ENCODE data around the gene LRP1. TPM values are rescaled to one million over a fixed set of nuclear protein-coding genes. Genes with fewer than 3 reads are reported as not detected.

The LRP1 gene
- total and polyA plus RNA-seq, 2 of the 13 experiments (the other 11 are each of a cell fraction or from before 2014, with no cell fraction given): 14.7 to 30.8 TPM

- TF ChIP-seq HMGXB3 (CRISPR knock-in tag; IDR thresholded peaks at IDR 0.05; ENCODE audit: borderline replicate concordance) (no peak), TCF7 (IDR thresholded peaks at IDR 0.05; ENCODE audit: low read depth) (no peak), NR2F2 (IDR thresholded peaks at IDR 0.05; ENCODE audit: borderline replicate concordance, low read depth) (peak; percentile 56; the same call in 1 of the 2 replicates), HNF4A (CRISPR knock-in tag; IDR thresholded peaks at IDR 0.05) (0 out of 2 replicates have a peak, but pooled peaks have one; percentile 22), POLR2G (IDR thresholded peaks at IDR 0.05; ENCODE audit: low read depth, low read length) (no peak), ZFAT (CRISPR knock-in tag; conservative IDR thresholded peaks at IDR 0.05) (no peak), ZNF550 (CRISPR knock-in tag; IDR thresholded peaks at IDR 0.05; ENCODE audit: borderline replicate concordance) (no peak), SP2 (CRISPR knock-in tag; IDR thresholded peaks at IDR 0.05) (no peak), PATZ1 (CRISPR knock-in tag; IDR thresholded peaks at IDR 0.05) (0 out of 2 replicates have a peak, but pooled peaks have one; percentile 15), FOXP4 (CRISPR knock-in tag; IDR thresholded peaks at IDR 0.05) (peak; percentile 11; the same call in 1 of the 2 replicates)
These were observed 6.7 kb downstream of the LRP1 start (continued) for GRCh38 chr12:57134949-57135348.

Data from HepG2 (cell line).